GM19328 (cell line): ENCODE results near the gene ECE2.
"Not testable (repeated sequence)": the region's sequence is repeated elsewhere in the genome, so short reads cannot be mapped to it uniquely, and the experiment has no call there.

Experiments
- ATAC-seq: cut with Tn5 transposase; IDR thresholded peaks from one replicate; pipeline ENCODE4 v1.9.1; 2021; ENCODE audit warnings: mild to moderate bottlenecking, moderate library complexity; ENCODE audit not compliant: unreplicated experiment

Gene ECE2

GRCh38 chr3:184335291-184335660, 59.5 kb downstream of the ECE2 start:
- no peak for ATAC-seq

- no peak for ATAC-seq
Measured at GRCh38 chr3:184335661-184336546, 60.1 kb downstream of the ECE2 start.

DNA sequence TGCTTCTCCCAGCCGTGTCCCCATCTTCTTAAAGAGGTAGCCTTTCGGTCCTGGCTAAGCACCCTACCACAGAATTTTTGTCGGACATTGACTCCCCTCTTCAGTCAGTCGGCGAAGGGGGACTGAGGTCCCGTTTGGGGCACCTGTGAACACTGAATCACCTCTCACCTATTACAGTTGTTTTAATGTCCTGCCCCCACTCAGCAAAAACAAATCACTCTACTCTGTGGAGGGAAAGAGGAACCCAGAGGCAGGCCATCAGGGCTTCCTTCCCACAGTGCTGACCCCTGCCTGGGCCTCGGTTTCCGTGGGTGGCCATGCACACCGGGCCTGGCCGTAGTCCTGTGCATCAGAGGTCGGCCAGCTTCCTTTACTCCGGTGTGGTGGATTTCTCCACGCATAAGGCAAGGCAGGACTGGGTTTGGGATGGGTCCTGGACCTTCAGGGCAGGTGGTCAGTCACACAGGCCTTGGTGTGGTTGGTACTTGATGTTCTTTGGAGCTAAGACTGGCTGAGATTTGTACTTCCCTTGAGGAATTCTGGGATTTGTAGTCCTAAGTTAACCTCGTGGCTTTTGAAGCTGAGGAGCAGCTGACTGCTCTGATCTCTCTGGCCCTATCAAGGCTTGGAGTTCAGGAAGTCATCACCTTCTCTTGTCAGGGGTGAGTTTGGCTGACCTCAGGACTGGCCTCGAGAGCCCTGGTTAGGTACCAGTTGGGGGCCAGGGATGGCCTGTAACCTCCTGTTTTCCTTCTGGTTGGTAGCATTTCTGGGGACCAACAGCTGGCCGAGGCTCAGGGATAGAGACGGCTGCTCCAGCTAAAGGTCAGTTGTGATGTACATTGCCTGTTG, 61.0 kb downstream of the ECE2 start:
- no peak for ATAC-seq

- ATAC-seq, result no peak
Measured at GRCh38 chr3:184337399-184337714, 61.5 kb downstream of the ECE2 start, which contains the start of gene FAM131A. TSS of gene FAM131A (plus strand) at chr3:184337600. CDS start at chr3:184337631, 31 bp downstream.

DNA sequence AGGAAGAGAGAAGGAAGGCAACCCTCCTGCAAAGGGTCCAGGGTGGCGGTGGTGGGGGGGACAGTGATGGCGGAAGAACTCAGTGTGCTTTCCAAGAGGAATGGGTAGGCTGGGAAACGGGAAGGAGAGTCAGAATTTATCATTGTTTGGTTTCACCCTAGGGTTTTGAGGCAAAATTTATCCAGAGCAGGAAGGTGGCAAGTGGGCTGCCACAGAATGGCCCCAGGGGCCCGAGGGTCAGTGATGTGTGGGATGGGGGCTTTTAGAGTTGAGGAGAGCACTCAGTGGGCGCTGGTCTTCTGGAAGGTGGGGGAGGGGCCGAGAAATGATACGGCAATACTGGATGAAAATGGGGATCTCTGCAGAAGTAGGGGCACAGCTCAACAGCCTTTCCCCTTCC, 62.2 kb downstream of the ECE2 start:
- no peak for ATAC-seq

DNA sequence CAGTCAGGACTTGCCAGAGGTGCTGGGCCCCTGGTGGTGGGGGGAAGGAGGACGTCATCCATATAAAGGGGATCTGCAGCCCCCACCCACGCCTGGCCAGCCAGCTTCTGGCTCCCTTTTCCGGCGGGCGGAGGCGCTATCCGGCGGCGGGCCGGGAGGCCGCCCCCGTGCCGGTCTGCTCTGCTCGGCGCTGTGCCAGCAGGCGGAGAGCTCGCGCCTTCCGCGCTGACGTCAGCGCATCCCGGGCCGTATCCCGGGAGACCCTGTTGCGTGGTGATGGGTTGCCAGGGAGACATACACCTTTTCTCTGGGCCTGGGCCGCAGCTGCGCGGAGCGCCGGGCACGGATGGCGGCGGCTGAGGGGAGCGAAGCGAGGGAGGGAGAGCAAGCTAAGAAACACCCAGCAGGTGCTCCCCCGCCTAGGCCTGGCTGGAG, 62.7 kb downstream of the ECE2 start:
- no peak for ATAC-seq

DNA sequence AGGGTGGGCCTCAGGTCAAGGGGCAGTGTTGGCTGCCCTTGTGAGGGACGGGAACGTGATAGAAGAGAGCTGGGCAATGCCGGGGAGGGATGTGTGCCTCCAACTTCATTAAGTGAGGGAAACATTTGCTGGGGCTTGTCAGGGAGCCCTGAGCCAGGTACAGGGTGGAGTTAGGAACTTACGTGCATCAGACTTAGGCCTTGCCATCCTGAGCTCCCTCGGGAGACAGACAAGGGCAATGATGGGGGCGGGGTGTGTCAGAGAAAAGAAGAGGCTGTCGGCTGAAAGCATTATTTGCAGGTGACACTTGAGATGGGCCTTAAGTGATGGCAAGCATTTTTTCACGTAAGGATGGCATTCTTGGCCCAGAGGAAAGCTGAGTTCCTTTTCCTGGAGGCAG, 63.2 kb downstream of the ECE2 start:
- no peak for ATAC-seq

DNA sequence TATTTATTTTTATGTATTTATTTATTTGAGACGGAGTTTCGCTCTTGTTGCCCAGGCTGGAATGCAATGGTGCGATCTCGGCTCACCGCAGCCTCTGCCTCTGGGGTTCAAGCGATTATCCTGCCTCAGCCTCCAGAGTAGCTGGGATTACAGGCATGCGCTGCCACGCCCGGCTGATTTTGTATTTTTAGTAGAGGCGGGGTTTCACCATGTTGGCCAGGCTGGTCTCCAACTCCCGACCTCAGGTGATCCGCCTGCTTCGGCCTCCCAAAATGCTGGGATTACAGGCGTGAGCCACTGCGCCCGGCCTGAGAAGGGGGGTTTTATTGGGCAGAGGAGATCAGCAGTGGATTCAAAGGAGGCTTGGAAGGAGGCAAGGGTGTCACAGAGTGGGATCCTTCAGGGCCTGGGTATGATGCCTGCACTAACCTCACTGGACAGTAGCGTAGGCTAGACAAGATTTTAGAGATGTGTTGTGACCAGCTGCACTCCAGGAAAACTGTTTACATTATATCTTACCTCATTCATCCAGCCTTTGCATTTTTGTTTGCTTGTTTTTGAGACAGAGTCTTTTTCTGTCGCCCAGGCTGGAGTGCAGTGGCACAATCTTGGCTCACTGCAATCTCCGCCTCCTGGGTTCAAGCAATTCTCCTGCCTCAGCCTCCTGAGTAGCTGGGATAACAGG, 63.8 kb downstream of the ECE2 start:
- ATAC-seq, result not testable (repeated sequence)

- no peak for ATAC-seq
Measured at GRCh38 chr3:184341925-184342324, 66.1 kb downstream of the ECE2 start.
